IPS-20b (cell line): Measurements from ENCODE around the gene CXCL10.

ENCODE experiments used
- H3K27ac ChIP-seq: one replicate; pipeline ENCODE4 v1.5.1; 2013; ENCODE audit warnings: low read length
- H3K27me3 ChIP-seq: 2 replicates; pipeline ENCODE4 v1.6.1; 2013; ENCODE audit warnings: mild to moderate bottlenecking, low read length, inconsistent platforms; ENCODE audit not compliant: insufficient read depth
- H3K36me3 ChIP-seq: 2 replicates; pipeline ENCODE4 v1.6.1; 2013; ENCODE audit warnings: low read depth, mild to moderate bottlenecking, inconsistent platforms, low read length, moderate library complexity; ENCODE audit not compliant: insufficient read depth
- H3K4me1 ChIP-seq: 2 replicates; pipeline ENCODE4 v1.6.1; 2013; ENCODE audit warnings: mild to moderate bottlenecking, control low read depth, inconsistent platforms, low read length, moderate library complexity; ENCODE audit not compliant: insufficient read depth
- H3K4me3 ChIP-seq: 2 replicates; pipeline ENCODE4 v1.5.1; 2013; ENCODE audit warnings: mild to moderate bottlenecking, low read length, inconsistent platforms
- H3K9ac ChIP-seq: 2 replicates; pipeline ENCODE4 v1.6.1; 2013; ENCODE audit warnings: low read depth, mild to moderate bottlenecking, inconsistent platforms, low read length, moderate library complexity
- H3K9me3 ChIP-seq: 2 replicates; pipeline ENCODE4 v1.6.1; 2013; ENCODE audit warnings: mild to moderate bottlenecking, low read depth, low read length, inconsistent platforms; ENCODE audit not compliant: insufficient read depth

Gene CXCL10

DNA sequence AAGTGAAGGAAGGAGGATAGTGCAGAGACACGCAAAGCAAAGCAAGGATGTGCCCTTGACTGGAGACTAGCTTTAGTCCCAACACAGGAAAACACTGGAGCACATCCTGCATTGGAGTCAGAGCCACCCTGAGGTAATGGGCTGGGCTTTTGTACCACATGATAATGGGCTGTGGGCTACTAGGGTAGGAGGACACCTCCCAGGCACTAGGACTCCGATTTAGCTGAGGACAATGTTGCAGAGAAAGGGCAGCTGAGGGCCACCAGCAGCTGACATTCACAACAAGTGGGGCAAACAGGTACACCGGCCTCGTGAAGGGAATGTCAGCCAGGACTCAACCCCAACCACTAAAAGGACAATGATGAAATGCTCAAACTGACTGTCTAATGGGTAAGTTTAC lies 42.7 kb downstream of the CXCL10 start:
- Histone ChIP-seq H3K4me1 (no peaks in the 10 kb centered on the region), H3K36me3 (peaks cover 66% of the 10 kb centered on the region), H3K9ac (no peak overlapping the region), H3K9me3 (peaks cover 16% of the 10 kb centered on the region; the same call in 1 of the 2 replicates), H3K4me3 (no peak overlapping the region), H3K27ac (no peak overlapping the region), H3K27me3 (no peaks in the 10 kb centered on the region)

DNA sequence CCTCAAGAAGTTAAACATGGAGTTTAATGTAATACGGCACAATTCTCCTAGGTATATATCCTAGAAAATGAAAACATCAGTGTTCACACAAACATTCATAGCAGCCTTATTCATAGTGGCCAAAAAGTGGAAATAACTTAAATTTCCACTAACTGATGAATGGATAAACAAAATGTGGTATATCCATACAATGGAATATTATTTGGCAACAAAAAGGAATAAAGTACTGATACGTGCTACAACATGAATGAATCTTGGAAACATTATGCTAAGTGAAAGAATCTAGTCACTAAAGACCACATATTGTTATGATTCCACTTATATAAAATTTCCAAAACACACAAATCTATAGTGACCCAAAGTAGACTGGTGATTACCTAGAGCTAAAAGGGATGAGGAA lies 47.1 kb downstream of the CXCL10 start:
- H3K4me3 ChIP-seq, result no peak overlapping the region
- no peaks in the 10 kb centered on the region for H3K4me1 ChIP-seq
- no peaks in the 10 kb centered on the region for H3K27me3 ChIP-seq
- no peak overlapping the region for H3K9ac ChIP-seq
- peaks cover 16% of the 10 kb centered on the region; the same call in 1 of the 2 replicates for H3K9me3 ChIP-seq
- H3K27ac ChIP-seq, result no peak overlapping the region
- peaks cover 95% of the 10 kb centered on the region for H3K36me3 ChIP-seq

DNA sequence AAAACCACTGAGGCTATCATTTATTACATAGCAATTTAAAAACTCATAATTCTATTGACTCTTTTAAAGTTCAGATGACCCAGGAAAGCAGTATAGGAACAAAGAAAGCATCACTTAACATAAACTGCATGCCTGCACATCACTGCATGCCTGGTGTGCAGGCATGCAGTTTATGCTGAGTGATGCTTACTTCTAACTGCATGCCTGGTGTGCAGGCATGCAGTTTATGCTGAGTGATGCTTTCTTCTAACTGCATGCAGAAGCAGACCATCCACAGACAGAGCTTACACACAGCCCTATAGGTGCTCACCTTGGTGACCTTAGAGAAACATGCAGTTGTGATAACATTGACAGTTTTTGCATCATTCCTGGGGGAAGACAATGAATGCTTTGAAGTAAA lies 49.5 kb downstream of the CXCL10 start:
- H3K9ac ChIP-seq, result no peak overlapping the region
- peaks cover 99% of the 10 kb centered on the region for H3K36me3 ChIP-seq
- H3K9me3 ChIP-seq, result peaks cover 16% of the 10 kb centered on the region; the same call in 1 of the 2 replicates
- H3K4me1 ChIP-seq, result no peaks in the 10 kb centered on the region
- no peak overlapping the region for H3K27ac ChIP-seq
- no peaks in the 10 kb centered on the region for H3K27me3 ChIP-seq
- H3K4me3 ChIP-seq, result no peak overlapping the region
